HCT116 (cell line): ENCODE data around the gene ST3GAL2. TPM values are rescaled to one million over a fixed set of nuclear protein-coding genes. Genes with fewer than 3 reads are reported as not detected.

Source experiments
- ATAC-seq: fragments of 200-7000 bp; cut with Tn5 transposase; 2 replicates; pipeline ENCODE4 v1.9.1; 2020; ENCODE audit warnings: mild to moderate bottlenecking, moderate library complexity
- BruUV-seq: library from RNA; stranded (reverse); fragments of 400-500 nt; replicated peaks from 2 replicates; lab custom pipeline; 2021; lab: Mats Ljungman, UMichigan
- CTCF ChIA-PET: fragments of 300-600 bp; sonication (Branson Sonifier 250); formaldehyde crosslinking; loops from one replicate; lab custom pipeline; 2021; ENCODE audit warnings: antibody characterized with exemption; lab: Charles Lee
- POLR2A ChIA-PET: fragments of 300-600, 350-600 bp; sonication (Branson Sonifier 250); formaldehyde crosslinking; loops from one replicate; lab custom pipeline; 2021; ENCODE audit warnings: antibody characterized with exemption; lab: Charles Lee
- RAD21 ChIA-PET, 2 experiments: fragments of 300-600 bp; sonication (Branson Sonifier 250); formaldehyde crosslinking; loops; one replicate each; lab custom pipeline; 2023; ENCODE audit warnings: low total read pairs in 2 of 2; ENCODE audit not compliant: uncharacterized antibody in 2 of 2, unreplicated experiment in 2 of 2, low non-redundant PET in 1 of 2; lab: Charles Lee
- DNase-seq: peaks from one replicate; pipeline ENCODE4 v3.0.0-alpha.2; 2010; ENCODE audit warnings: low read depth, low spot score
- H2AFZ ChIP-seq: fragments of 200-600 bp; shearing (Covaris generic), sonication (generic); 2 replicates; pipeline ENCODE4 v1.6.1; 2017; ENCODE audit warnings: low read depth, mixed run types, mixed read lengths, antibody characterized with exemption, low read length; ENCODE audit not compliant: poor library complexity, severe bottlenecking
- H3K27ac ChIP-seq: 2 replicates; pipeline ENCODE4 v1.5.1; 2012; ENCODE audit warnings: low read depth, low read length
- H3K27me3 ChIP-seq: fragments of 200-600 bp; sonication (generic); 2 replicates; pipeline ENCODE4 v1.6.1; 2016; ENCODE audit warnings: mixed run types, low read length, mixed read lengths; ENCODE audit not compliant: insufficient read depth
- H3K36me3 ChIP-seq, 2 experiments: fragments of 200-500 bp in 1 of 2; fragments of 200-600 bp in 1 of 2; sonication (Bioruptor generic) in 1 of 2; sonication (generic) in 1 of 2; 2 replicates each; pipeline versions ENCODE4 v1.5.1 to v1.6.1; 2014 to 2016; ENCODE audit warnings: low read length in 2 of 2, inconsistent platforms in 1 of 2, mixed read lengths in 1 of 2, mixed run types in 1 of 2; ENCODE audit not compliant: insufficient read depth in 2 of 2, control insufficient read depth in 1 of 2
- H3K4me1 ChIP-seq, 2 experiments: fragments of 200-600 bp in 1 of 2; sonication (generic) in 1 of 2; 2 replicates each; pipeline versions ENCODE4 v1.5.1 to v1.6.1; 2012 to 2017; ENCODE audit warnings: low read length in 2 of 2, inconsistent platforms in 1 of 2, mild to moderate bottlenecking in 1 of 2, mixed read lengths in 1 of 2, mixed run types in 1 of 2, moderate library complexity in 1 of 2; ENCODE audit not compliant: insufficient read depth in 2 of 2, control insufficient read depth in 1 of 2
- H3K4me2 ChIP-seq: fragments of 200-600 bp; sonication (generic); 2 replicates; pipeline ENCODE4 v1.6.1; 2017; ENCODE audit warnings: mixed run types, low read length, mixed read lengths
- H3K4me3 ChIP-seq, 2 experiments: fragments of 200-600 bp in 1 of 2; sonication (generic) in 1 of 2; replicated peaks in 1 of 2; 2 replicates each; pipeline ENCODE4 v1.5.1; 2011 to 2016; ENCODE audit warnings: low read length in 2 of 2, control low read depth in 1 of 2, low read depth in 1 of 2, mild to moderate bottlenecking in 1 of 2, mixed read lengths in 1 of 2, mixed run types in 1 of 2
- H3K79me2 ChIP-seq: fragments of 200-600 bp; sonication (generic); 2 replicates; pipeline ENCODE4 v1.6.1; 2017; ENCODE audit warnings: mild to moderate bottlenecking, mixed run types, low read length, moderate library complexity, mixed read lengths; ENCODE audit not compliant: insufficient read depth
- H3K9ac ChIP-seq: fragments of 200-600 bp; sonication (generic); 2 replicates; pipeline ENCODE4 v1.6.1; 2016; ENCODE audit warnings: low read length, mixed read lengths
- H3K9me2 ChIP-seq: fragments of 200-600 bp; sonication (generic), shearing (Covaris generic); 2 replicates; pipeline ENCODE4 v1.6.1; 2017; ENCODE audit warnings: mixed run types, mild to moderate bottlenecking, moderate library complexity; ENCODE audit not compliant: insufficient read depth
- H3K9me3 ChIP-seq, 2 experiments: fragments of 200-500 bp in 1 of 2; fragments of 200-600 bp in 1 of 2; sonication (Bioruptor generic) in 1 of 2; sonication (generic) in 1 of 2; 2 replicates each; pipeline ENCODE4 v1.6.1; 2014 to 2017; ENCODE audit warnings: low read length in 2 of 2, mixed read lengths in 2 of 2, inconsistent platforms in 1 of 2, low read depth in 1 of 2, mild to moderate bottlenecking in 1 of 2, mixed run types in 1 of 2, moderate library complexity in 1 of 2; ENCODE audit not compliant: control insufficient read depth in 1 of 2, insufficient read depth in 1 of 2
- H4K20me1 ChIP-seq: fragments of 200-600 bp; sonication (generic), shearing (Covaris generic); 2 replicates; pipeline ENCODE4 v1.6.1; 2017; ENCODE audit warnings: mixed run types, mild to moderate bottlenecking, moderate library complexity; ENCODE audit not compliant: insufficient read depth
- CBX3 ChIP-seq: IDR thresholded peaks from 2 replicates; pipeline ENCODE4 v1.6.1; 2012; ENCODE audit warnings: low read depth
- CEBPB ChIP-seq: IDR thresholded peaks from 2 replicates; pipeline ENCODE4 v1.6.1; 2012; ENCODE audit warnings: low read depth
- CTCF ChIP-seq, 3 experiments: fragments of 200-600 bp in 1 of 3; sonication (generic) in 1 of 3; IDR thresholded peaks in 2 of 3; conservative IDR thresholded peaks in 1 of 3; 2 replicates each; pipeline ENCODE4 v1.5.1; 2012 to 2017; ENCODE audit warnings: low read depth in 2 of 3, low read length in 2 of 3, antibody characterized with exemption in 1 of 3, borderline replicate concordance in 1 of 3, control low read depth in 1 of 3, mild to moderate bottlenecking in 1 of 3, mixed read lengths in 1 of 3, mixed run types in 1 of 3, moderate library complexity in 1 of 3; ENCODE audit not compliant: insufficient read depth in 1 of 3
- EZH2 ChIP-seq: fragments of 200-600 bp; sonication (generic); IDR thresholded peaks from 2 replicates; pipeline ENCODE4 v1.6.1; 2017; ENCODE audit warnings: antibody characterized with exemption, mixed run types
- FOSL1 ChIP-seq: IDR thresholded peaks from 2 replicates; pipeline ENCODE4 v1.6.1; 2012; ENCODE audit warnings: low read depth
- POLR2AphosphoS5 ChIP-seq: IDR thresholded peaks from 2 replicates; pipeline ENCODE4 v1.6.1; 2011; ENCODE audit warnings: mild to moderate bottlenecking, low read depth, low read length, moderate library complexity
- SIN3A ChIP-seq: IDR thresholded peaks from 2 replicates; pipeline ENCODE4 v1.6.1; 2012; ENCODE audit warnings: low read depth
- YY1 ChIP-seq: IDR thresholded peaks from 2 replicates; pipeline ENCODE4 v1.6.1; 2011; ENCODE audit warnings: low read length, low read depth, moderate library complexity, mild to moderate bottlenecking; ENCODE audit not compliant: insufficient replicate concordance; ENCODE audit errors: extremely low read depth
- intact Hi-C: fragments of 100-400 bp; cut with micrococcal nuclease; formaldehyde crosslinking; loops from 2 replicates; pipeline ENCODE4 v1.10.0; 2022
- total RNA-seq: library from RNA; stranded (reverse); gene quantifications from one replicate; pipeline ENCODE4 v1.2.1, GENCODE V29; 2021; ENCODE audit not compliant: unreplicated experiment
- TF ChIP-seq, protein P1 (sequence below): IDR thresholded peaks from 2 replicates; pipeline ENCODE4 v1.6.1; 2012; ENCODE audit warnings: low read depth
- TF ChIP-seq, protein P2 (sequence below): IDR thresholded peaks from 2 replicates; pipeline ENCODE4 v1.6.1; 2011; ENCODE audit warnings: mild to moderate bottlenecking, low read length, moderate library complexity; ENCODE audit not compliant: insufficient replicate concordance; ENCODE audit errors: extremely low read depth
- TF ChIP-seq, protein P3 (sequence below): IDR thresholded peaks from 2 replicates; pipeline ENCODE4 v1.6.1; 2012

ST3GAL2 gene
- total RNA-seq, 1 experiment from 2014 or later = 9.5 TPM

DNA sequence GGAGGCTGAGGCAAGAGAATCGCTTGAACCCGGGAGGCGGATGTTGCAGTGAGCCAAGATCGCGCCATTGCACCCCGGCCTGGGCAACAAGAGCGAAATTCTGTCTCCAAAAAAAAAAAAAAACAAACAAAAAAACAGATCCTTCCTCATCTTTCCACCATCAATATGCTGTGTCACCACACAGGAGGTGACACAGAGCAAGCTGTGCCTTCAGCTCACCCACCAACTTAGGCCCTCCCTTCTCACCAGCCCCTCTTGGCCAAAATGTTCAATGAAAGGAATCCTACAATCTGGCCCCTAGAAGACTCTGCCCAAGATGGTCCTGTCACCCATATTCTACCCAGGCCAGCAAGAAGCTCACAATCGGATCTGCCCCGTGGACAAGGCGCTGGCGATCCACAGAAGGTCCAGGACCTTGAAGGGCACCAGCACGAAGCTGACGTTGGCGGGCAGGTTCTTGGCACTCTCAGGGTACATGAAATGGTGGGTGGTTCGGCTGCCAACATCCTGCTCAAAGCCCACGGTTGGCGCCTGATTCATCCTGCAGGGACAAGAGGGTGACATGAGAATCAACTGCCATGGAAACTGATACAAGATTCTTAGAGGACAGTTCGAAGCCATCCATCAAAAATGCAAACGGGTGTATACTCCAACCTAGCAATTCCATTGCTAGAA lies 50.8 kb downstream of the ST3GAL2 start:
- BruUV-seq = no TSS peak
- RAD21 ChIA-PET = interaction anchor here in 1 of 2 experiments (0.7 kb wide), 1 partner anchor 97 kb away, joined by 4 read pairs; no protein-coding TSS in a partner anchor
- ATAC-seq = no peak
- CTCF ChIA-PET = no interaction called here
- TF ChIP-seq, protein P1, sequence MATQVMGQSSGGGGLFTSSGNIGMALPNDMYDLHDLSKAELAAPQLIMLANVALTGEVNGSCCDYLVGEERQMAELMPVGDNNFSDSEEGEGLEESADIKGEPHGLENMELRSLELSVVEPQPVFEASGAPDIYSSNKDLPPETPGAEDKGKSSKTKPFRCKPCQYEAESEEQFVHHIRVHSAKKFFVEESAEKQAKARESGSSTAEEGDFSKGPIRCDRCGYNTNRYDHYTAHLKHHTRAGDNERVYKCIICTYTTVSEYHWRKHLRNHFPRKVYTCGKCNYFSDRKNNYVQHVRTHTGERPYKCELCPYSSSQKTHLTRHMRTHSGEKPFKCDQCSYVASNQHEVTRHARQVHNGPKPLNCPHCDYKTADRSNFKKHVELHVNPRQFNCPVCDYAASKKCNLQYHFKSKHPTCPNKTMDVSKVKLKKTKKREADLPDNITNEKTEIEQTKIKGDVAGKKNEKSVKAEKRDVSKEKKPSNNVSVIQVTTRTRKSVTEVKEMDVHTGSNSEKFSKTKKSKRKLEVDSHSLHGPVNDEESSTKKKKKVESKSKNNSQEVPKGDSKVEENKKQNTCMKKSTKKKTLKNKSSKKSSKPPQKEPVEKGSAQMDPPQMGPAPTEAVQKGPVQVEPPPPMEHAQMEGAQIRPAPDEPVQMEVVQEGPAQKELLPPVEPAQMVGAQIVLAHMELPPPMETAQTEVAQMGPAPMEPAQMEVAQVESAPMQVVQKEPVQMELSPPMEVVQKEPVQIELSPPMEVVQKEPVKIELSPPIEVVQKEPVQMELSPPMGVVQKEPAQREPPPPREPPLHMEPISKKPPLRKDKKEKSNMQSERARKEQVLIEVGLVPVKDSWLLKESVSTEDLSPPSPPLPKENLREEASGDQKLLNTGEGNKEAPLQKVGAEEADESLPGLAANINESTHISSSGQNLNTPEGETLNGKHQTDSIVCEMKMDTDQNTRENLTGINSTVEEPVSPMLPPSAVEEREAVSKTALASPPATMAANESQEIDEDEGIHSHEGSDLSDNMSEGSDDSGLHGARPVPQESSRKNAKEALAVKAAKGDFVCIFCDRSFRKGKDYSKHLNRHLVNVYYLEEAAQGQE = no peak
- no peak for TF ChIP-seq CBX3
- TF ChIP-seq CTCF (IDR thresholded peaks at IDR 0.05 in 2 of 3, conservative IDR thresholded peaks at IDR 0.05 in 1 of 3; ENCODE audit: borderline replicate concordance in 1 of 3, insufficient read depth in 1 of 3, low read depth in 2 of 3, low read length in 2 of 3) = no peak
- TF ChIP-seq POLR2AphosphoS5 = no peak
- TF ChIP-seq YY1 = no peak
- no peak for TF ChIP-seq EZH2
- TF ChIP-seq, protein P2, sequence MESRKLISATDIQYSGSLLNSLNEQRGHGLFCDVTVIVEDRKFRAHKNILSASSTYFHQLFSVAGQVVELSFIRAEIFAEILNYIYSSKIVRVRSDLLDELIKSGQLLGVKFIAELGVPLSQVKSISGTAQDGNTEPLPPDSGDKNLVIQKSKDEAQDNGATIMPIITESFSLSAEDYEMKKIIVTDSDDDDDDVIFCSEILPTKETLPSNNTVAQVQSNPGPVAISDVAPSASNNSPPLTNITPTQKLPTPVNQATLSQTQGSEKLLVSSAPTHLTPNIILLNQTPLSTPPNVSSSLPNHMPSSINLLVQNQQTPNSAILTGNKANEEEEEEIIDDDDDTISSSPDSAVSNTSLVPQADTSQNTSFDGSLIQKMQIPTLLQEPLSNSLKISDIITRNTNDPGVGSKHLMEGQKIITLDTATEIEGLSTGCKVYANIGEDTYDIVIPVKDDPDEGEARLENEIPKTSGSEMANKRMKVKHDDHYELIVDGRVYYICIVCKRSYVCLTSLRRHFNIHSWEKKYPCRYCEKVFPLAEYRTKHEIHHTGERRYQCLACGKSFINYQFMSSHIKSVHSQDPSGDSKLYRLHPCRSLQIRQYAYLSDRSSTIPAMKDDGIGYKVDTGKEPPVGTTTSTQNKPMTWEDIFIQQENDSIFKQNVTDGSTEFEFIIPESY = no peak
- no peak for TF ChIP-seq CEBPB
- TF ChIP-seq, protein P3, sequence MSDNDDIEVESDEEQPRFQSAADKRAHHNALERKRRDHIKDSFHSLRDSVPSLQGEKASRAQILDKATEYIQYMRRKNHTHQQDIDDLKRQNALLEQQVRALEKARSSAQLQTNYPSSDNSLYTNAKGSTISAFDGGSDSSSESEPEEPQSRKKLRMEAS = no peak
- TF ChIP-seq SIN3A = no peak
- TF ChIP-seq FOSL1 = no peak
- H3K4me2 ChIP-seq = no peak overlapping the region
- no peaks in the 10 kb centered on the region for H3K9me3 ChIP-seq
- H3K4me3 ChIP-seq = no peak overlapping the region
- H3K4me1 ChIP-seq = peaks cover 14 to 47% of the 10 kb centered on the region in 2 experiments
- POLR2A ChIA-PET = interaction anchor here (0.6 kb wide), 1 partner anchor 20 kb away, joined by 4 read pairs; no protein-coding TSS in a partner anchor
- no peak overlapping the region for H3K9ac ChIP-seq
- no peak overlapping the region for H3K27ac ChIP-seq
- no peaks in the 10 kb centered on the region for H4K20me1 ChIP-seq
- H3K79me2 ChIP-seq = no peaks in the 10 kb centered on the region
- H3K27me3 ChIP-seq = no peaks in the 10 kb centered on the region
- H2AFZ ChIP-seq = no peak overlapping the region
- no peaks in the 10 kb centered on the region for H3K9me2 ChIP-seq
- no peaks in the 10 kb centered on the region for H3K36me3 ChIP-seq
- no peak for DNase-seq
- intact Hi-C loops = no loop called here
